ENCODE measurements around the gene PIMREG.
A peak's percentile ranks its signal among the peaks of the same experiment; 100 is the strongest.

PIMREG gene

GRCh38 chr17:6437956-6438355 lies 6.3 kb upstream of the PIMREG start:
- no peak for DNase-seq (ENCODE audit: low read depth in 2 of 2)

- no peak for DNase-seq (ENCODE audit: low read depth in 2 of 2)
These were observed 4.3 kb upstream of the PIMREG start for GRCh38 chr17:6439951-6440350.

DNA sequence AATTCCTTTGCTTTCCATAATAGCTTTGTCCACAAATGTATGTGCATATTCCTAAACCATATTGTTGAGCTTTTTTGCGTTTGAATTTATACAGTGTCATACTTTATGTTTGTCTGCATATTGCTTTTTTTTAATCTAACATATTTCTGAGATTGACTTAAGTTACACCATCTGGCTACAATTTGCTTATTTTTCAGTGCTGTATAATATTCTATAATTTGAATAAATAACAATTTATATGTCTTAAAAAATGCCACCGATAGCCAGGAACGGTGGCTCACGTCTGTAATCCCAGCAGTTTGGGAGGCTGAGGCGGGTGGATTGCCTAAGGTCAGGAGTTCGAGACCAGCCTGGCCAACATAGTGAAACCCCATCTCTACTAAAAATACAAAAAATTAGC lies 1.5 kb upstream of the PIMREG start:
- DNase-seq (ENCODE audit: low read depth in 2 of 2): no peak

- DNase-seq (ENCODE audit: low read depth in 2 of 2): no peak
These were observed 498 bp downstream of the PIMREG start for GRCh38 chr17:6444571-6445335.

DNA sequence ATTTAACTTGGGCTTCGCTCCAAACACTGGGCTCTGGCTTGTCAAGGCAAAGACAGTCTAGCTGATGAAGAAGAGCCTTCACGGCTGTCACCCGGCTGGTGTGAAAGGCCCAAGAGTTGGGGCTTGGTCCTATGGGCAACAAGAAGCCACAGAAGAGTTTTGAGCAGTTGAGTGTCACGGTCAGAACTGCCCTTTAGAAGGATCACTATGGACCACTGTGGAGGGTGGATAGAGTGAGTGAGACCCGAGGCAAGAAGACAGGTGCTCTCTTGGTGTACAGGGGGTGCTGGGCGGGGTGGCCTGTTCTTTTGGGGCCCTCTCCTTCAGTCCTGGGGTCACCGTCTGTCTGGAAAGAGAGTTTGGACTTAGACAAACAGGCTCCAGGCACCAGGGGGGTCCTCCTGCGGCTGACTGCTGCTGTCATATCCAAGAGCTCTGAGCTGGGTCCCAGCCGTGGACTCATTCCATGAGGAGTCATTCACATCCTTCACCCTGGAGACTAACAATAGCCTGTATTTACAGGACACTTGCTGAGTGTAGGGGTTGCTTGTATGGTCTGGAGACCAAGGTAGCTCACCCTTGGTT lies 2.4 kb downstream of the PIMREG start:
- no peak for DNase-seq (ENCODE audit: low read depth in 2 of 2)

GRCh38 chr17:6448473-6448872 lies 4.2 kb downstream of the PIMREG start:
- no peak for DNase-seq (ENCODE audit: low read depth in 2 of 2)

DNA sequence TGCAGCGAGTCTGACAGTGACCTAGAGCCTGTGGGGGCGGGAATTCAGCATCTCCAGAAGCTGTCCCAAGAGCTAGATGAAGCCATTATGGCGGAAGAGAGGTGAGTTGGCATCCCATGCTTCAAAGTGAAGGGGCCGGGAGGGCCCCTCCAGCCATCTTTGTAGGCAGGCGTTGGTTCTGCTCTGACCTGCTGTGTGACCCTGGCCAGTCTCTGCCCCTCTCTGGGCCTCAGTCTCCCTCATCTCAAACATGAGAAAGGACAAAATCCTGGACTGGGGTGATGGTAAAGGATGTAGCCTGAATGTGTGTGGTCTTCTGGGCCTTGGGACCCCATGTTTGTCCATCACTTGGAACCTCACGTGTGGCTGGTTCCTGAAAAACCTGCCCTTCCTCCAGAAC lies 5.1 kb downstream of the PIMREG start:
- DNase-seq (ENCODE audit: low read depth in 2 of 2): no peak

GRCh38 chr17:6450926-6451832 lies 6.9 kb downstream of the PIMREG start:
- no peak for DNase-seq (ENCODE audit: low read depth in 2 of 2)

GRCh38 chr17:6452471-6453266 lies 8.4 kb downstream of the PIMREG start:
- no peak for DNase-seq (ENCODE audit: low read depth in 2 of 2)

- DNase-seq (ENCODE audit: low read depth in 2 of 2): no peak
These were observed 9.2 kb downstream of the PIMREG start for GRCh38 chr17:6453279-6454024.

GRCh38 chr17:6454495-6455320 lies 10.5 kb downstream of the PIMREG start:
- no peak for DNase-seq (ENCODE audit: low read depth in 2 of 2)

DNA sequence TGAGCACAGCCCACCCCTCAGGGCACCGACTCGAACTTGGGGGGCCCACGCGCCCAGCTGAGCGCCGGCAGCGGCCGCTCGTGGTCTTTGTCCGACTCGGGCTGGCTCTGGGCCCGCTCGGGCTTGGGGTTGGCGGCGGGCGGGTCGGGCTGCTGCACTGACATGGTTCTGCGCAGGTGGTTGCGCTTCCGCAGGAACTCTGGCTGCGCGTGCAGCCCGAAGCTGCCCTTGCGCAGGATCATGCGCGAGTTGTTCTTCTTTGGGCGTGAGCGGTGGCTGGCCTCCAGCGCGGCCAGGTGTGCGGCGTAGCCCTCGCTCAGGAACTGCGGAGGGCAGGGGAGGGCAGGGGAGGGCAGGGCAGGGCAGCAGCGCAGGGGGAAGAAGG lies 11.1 kb downstream of the PIMREG start:
- DNase-seq (ENCODE audit: low read depth in 2 of 2): peak in 1 of 2 experiments; percentile 10

GRCh38 chr17:6456321-6456720 lies 12.1 kb downstream of the PIMREG start:
- DNase-seq (ENCODE audit: low read depth in 2 of 2): no peak

GRCh38 chr17:6456914-6457687 lies 12.8 kb downstream of the PIMREG start:
- DNase-seq (ENCODE audit: low read depth in 2 of 2): no peak

- DNase-seq (ENCODE audit: low read depth in 2 of 2): no peak
These were observed 13.6 kb downstream of the PIMREG start for GRCh38 chr17:6457688-6458459.

- no peak for DNase-seq (ENCODE audit: low read depth in 2 of 2)
These were observed 14.2 kb downstream of the PIMREG start for GRCh38 chr17:6458460-6458950.

DNA sequence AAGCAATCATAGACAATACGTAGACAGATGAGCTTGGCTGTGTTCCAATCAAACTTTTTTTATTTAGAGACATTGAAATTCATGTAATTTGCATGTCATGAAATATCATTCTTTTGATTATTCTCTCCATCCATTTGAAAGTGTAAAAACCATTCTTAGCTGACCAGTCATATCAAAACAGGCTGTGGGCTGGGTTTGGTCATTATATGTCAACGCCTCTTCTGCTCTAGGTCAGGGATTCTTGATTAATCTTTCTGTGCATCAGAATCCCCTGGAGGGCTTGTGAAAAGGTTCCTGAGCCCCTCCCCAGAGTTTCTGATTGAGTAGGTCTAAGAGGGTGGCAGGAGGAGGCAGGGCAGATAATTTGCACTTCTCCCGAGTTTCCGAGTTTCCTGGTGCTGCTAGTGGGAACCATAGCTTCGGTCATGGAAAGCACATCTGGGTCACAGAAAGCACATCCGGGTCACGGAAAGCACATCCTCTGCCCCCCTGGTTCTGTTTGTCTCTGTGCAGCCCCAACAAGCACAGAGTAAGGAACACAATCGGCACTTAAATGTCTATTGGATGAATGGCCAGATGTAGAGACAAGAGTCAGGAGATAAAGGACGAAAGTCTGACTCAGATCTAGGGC lies 16.4 kb downstream of the PIMREG start:
- no peak for DNase-seq (ENCODE audit: low read depth in 2 of 2)

DNA sequence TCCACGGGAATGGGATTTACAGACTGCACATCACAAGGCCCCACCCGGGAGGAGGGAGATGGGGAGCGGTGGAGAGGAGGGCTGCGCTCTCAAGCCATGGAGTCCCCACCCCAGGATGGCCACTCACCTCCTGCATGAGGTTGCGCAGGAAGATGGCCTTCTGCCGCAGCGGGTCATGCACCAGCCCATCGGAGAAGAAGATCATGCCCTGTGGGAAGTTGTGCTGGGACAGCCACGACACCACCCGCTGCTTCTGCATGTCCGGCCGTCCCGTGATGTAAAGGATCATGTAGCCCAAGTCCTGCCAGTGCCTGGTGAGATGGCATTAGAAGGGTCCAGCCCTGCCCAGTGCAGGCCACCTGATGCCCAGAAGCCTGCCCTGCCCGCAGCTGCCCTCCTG lies 17.0 kb downstream of the PIMREG start:
- no peak for DNase-seq (ENCODE audit: low read depth in 2 of 2)
